ENCODE results near the gene SNPH. TPM values are rescaled to one million over a fixed set of nuclear protein-coding genes. Genes with fewer than 3 reads are reported as not detected.

Gene SNPH
- total and polyA plus RNA-seq, 2 of the 4 experiments (the other 2 are of a cell fraction) = 3.1 to 4.5 TPM

DNA sequence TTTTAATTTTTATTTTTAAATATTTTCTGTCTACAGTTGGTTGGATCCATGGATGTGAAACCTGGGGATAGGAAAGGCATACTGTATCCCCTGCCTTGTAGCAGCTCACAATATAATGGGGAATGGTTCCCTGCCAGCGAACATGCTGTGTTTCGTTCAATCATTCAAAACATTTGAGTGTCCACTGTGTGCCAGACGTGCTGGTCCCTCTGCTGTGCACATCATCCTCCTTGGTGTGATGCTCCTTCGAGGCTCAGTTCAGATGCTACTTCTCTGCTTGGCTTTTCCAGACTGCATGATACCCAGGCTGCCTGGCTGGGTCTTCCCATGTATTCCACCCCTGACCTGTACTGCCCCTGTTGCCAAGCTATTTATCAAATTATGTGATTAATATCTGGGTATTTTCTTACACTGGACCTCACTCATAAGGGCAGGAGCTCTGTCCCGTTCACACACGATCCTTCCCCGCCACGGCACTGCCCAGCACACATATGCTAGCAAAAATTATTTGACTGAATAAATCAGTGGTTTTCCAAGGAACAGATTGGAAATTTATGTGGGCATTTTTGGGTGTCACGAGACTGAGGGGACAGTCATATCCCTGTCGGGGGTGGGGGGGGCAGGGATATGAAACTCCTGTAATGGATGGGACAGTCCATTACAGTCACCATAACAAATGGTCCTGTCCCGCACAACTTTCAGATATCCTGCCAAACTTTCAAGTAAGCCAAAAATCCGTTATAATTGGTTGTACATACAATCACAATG lies 57.9 kb downstream of the SNPH start:
- Histone ChIP-seq H2AK5ac (ENCODE audit: low read depth, low read length) (peak overlapping the region; percentile 100), H3K27me3 (ENCODE audit: control insufficient read depth, insufficient read depth, low read length) (no peaks in the 10 kb centered on the region), H3K27ac (ENCODE audit: insufficient read depth, low read length) (peak overlapping the region; percentile 87), H3K4ac (ENCODE audit: low read depth, low read length) (peak overlapping the region; percentile 97), H4K91ac (ENCODE audit: insufficient read depth, low read depth, low read length) (peak overlapping the region; percentile 98), H2BK15ac (ENCODE audit: low read depth, low read length) (peak overlapping the region; percentile 100), H3K79me1 (ENCODE audit: low read depth in 1 of 2, low read length in 2 of 2) (peaks cover 15 to 56% of the 10 kb centered on the region in 2 experiments), H4K20me1 (ENCODE audit: insufficient read depth, low read length) (no peaks in the 10 kb centered on the region; the same call in 1 of the 2 replicates), H3K18ac (ENCODE audit: low read depth, low read length) (peak overlapping the region; percentile 93), H2AK9ac (replicated peaks; ENCODE audit: low read depth, low read length, poor library complexity) (peak overlapping the region; percentile 53), H3K4me2 (ENCODE audit: low read depth, low read length) (peak overlapping the region; percentile 86; the same call in 1 of the 2 replicates), H2AFZ (replicated peaks; ENCODE audit: low read length, poor library complexity) (peak overlapping the region; percentile 70), H3K4me1 (ENCODE audit: control insufficient read depth, insufficient read depth, low read length) (peaks cover 38% of the 10 kb centered on the region), H2BK5ac (ENCODE audit: low read depth, low read length, poor library complexity, severe bottlenecking) (peak overlapping the region; percentile 99), H3K4me3 (ENCODE audit: insufficient read depth, low read depth, low read length) (no peak overlapping the region), H4K5ac (ENCODE audit: low read depth, low read length) (peak overlapping the region; percentile 96), H4K8ac (ENCODE audit: low read depth in 2 of 2, low read length in 2 of 2) (peak overlapping the region; percentile 93 to 95), H3K14ac (replicated peaks; ENCODE audit: low read depth, low read length) (peak overlapping the region; percentile 58), H2BK120ac (ENCODE audit: low read depth, low read length) (peak overlapping the region; percentile 90), H3K9me3 (ENCODE audit: control insufficient read depth, insufficient read depth, low read length) (no peaks in the 10 kb centered on the region), H3K9me1 (ENCODE audit: insufficient read depth, low read length) (peaks cover 31% of the 10 kb centered on the region), H3K23ac (ENCODE audit: low read depth, low read length) (peak overlapping the region; percentile 81), H3K36me3 (ENCODE audit: control insufficient read depth, insufficient read depth, low read length) (no peaks in the 10 kb centered on the region), H2BK20ac (ENCODE audit: low read depth, low read length) (peak overlapping the region; percentile 98), H3K9ac (ENCODE audit: low read depth, low read length) (0 out of 2 replicates have a peak overlapping the region, but pooled peaks have one; percentile 19), H3K56ac (ENCODE audit: extremely low read depth, insufficient read depth, low read length) (peak overlapping the region; percentile 85)
- no TSS peak for BruUV-seq (replicated peaks)
- CTCF ChIA-PET = interaction anchor here (0.7 kb wide), 1 partner anchor 113 kb away, joined by 3 read pairs; no protein-coding TSS in a partner anchor
- DNase-seq = no peak
- dilution Hi-C loops (cut with HindIII; ENCODE audit: low sequenced_read_pairs, unreplicated experiment) (no loop called here), intact Hi-C loops (cut with micrococcal nuclease) (loop anchor here (2.0 kb wide), 1 partner anchor 69 kb away; the partner anchor contains the start of gene FKBP1A), in situ Hi-C loops (cut with MboI; ENCODE audit: low sequenced_read_pairs) (no loop called here)
- WGBS, 2 experiments (ENCODE audit: extremely low coverage in 2 of 2, insufficient read length in 1 of 2) = 71% methylated on average over 4 of the region's 12 CpGs; no CpG with 5 or more reads in 1 of the 2 experiments
- POLR2A ChIA-PET (ENCODE audit: unreplicated experiment) = no interaction called here
- ATAC-seq (ENCODE audit: low read depth) = no peak
- TF ChIP-seq MAFK (IDR thresholded peaks at IDR 0.05; ENCODE audit: low read depth, low read length) (no peak), POLR2A (IDR thresholded peaks at IDR 0.05; ENCODE audit: low read depth, low read length) (no peak; the same call in 1 of the 2 replicates), CEBPB (IDR thresholded peaks at IDR 0.05; ENCODE audit: low read depth, low read length) (no peak), NFE2L2 (IDR thresholded peaks at IDR 0.05; ENCODE audit: low read depth, low read length) (no peak), RFX5 (IDR thresholded peaks at IDR 0.05; ENCODE audit: low read depth, low read length) (no peak), RAD21 (IDR thresholded peaks at IDR 0.05; ENCODE audit: low read length) (no peak), SMC3 (IDR thresholded peaks at IDR 0.05; ENCODE audit: low read depth, low read length) (no peak), FOS (IDR thresholded peaks at IDR 0.05; ENCODE audit: low read depth, low read length) (no peak), RCOR1 (IDR thresholded peaks at IDR 0.05; ENCODE audit: insufficient replicate concordance, low read length) (no peak), CHD1 (IDR thresholded peaks at IDR 0.05; ENCODE audit: low read depth, low read length) (no peak), MXI1 (IDR thresholded peaks at IDR 0.05; ENCODE audit: borderline replicate concordance, low read depth, low read length) (no peak)
- TF ChIP-seq, protein P1, sequence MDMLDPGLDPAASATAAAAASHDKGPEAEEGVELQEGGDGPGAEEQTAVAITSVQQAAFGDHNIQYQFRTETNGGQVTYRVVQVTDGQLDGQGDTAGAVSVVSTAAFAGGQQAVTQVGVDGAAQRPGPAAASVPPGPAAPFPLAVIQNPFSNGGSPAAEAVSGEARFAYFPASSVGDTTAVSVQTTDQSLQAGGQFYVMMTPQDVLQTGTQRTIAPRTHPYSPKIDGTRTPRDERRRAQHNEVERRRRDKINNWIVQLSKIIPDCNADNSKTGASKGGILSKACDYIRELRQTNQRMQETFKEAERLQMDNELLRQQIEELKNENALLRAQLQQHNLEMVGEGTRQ (IDR thresholded peaks at IDR 0.05; ENCODE audit: low read depth, low read length) = no peak
- TF ChIP-seq, protein P2, sequence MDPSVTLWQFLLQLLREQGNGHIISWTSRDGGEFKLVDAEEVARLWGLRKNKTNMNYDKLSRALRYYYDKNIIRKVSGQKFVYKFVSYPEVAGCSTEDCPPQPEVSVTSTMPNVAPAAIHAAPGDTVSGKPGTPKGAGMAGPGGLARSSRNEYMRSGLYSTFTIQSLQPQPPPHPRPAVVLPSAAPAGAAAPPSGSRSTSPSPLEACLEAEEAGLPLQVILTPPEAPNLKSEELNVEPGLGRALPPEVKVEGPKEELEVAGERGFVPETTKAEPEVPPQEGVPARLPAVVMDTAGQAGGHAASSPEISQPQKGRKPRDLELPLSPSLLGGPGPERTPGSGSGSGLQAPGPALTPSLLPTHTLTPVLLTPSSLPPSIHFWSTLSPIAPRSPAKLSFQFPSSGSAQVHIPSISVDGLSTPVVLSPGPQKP (IDR thresholded peaks at IDR 0.05; ENCODE audit: borderline replicate concordance, low read depth, low read length) = no peak
- TF ChIP-seq, protein P3, sequence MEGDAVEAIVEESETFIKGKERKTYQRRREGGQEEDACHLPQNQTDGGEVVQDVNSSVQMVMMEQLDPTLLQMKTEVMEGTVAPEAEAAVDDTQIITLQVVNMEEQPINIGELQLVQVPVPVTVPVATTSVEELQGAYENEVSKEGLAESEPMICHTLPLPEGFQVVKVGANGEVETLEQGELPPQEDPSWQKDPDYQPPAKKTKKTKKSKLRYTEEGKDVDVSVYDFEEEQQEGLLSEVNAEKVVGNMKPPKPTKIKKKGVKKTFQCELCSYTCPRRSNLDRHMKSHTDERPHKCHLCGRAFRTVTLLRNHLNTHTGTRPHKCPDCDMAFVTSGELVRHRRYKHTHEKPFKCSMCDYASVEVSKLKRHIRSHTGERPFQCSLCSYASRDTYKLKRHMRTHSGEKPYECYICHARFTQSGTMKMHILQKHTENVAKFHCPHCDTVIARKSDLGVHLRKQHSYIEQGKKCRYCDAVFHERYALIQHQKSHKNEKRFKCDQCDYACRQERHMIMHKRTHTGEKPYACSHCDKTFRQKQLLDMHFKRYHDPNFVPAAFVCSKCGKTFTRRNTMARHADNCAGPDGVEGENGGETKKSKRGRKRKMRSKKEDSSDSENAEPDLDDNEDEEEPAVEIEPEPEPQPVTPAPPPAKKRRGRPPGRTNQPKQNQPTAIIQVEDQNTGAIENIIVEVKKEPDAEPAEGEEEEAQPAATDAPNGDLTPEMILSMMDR (conservative IDR thresholded peaks at IDR 0.05; ENCODE audit: low read depth, low read length) = no peak

Measured in IMR-90 (cell line).